HCT116 (cell line): ENCODE measurements around the gene VWA7.

Source experiments
- SIN3A ChIP-seq: IDR thresholded peaks from 2 replicates; pipeline ENCODE4 v1.6.1; 2012; ENCODE audit warnings: low read depth
- TF ChIP-seq, protein P1 (sequence below), 3 experiments: fragments of 200-600 bp in 1 of 3; sonication (generic) in 1 of 3; IDR thresholded peaks in 2 of 3; conservative IDR thresholded peaks in 1 of 3; 2 replicates each; pipeline ENCODE4 v1.5.1; 2012 to 2017; ENCODE audit warnings: low read depth in 2 of 3, low read length in 2 of 3, antibody characterized with exemption in 1 of 3, borderline replicate concordance in 1 of 3, control low read depth in 1 of 3, mild to moderate bottlenecking in 1 of 3, mixed read lengths in 1 of 3, mixed run types in 1 of 3, moderate library complexity in 1 of 3; ENCODE audit not compliant: insufficient read depth in 1 of 3

DNA sequence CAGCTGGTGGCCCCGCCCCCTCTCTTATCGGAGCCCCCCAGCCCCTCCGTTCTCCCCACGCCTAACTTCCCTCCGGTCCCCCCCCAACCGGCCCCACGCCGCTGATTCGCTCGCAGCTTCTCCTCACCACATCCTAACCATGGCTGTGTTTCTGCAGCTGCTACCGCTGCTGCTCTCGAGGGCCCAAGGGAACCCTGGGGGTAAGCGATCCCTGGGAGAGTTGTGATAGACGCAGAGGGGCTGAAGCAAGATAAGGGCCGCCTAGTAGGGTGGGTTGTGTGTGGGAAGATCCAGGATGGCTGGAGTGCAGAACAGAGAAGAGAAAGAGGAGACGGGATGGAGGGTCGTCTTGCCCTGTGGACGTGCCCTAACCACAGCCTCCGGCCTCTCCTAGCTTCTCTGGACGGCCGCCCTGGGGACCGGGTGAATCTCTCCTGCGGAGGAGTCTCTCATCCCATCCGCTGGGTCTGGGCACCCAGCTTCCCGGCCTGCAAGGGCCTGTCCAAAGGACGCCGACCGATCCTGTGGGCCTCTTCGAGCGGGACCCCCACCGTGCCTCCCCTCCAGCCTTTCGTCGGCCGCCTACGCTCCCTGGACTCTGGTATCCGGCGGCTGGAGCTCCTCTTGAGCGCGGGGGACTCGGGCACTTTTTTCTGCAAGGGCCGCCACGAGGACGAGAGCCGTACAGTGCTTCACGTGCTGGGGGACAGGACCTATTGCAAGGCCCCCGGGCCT, 53.7 kb downstream of the VWA7 start, which contains the start of gene MPIG6B:
- TF ChIP-seq SIN3A: no peak
- TF ChIP-seq, protein P1, sequence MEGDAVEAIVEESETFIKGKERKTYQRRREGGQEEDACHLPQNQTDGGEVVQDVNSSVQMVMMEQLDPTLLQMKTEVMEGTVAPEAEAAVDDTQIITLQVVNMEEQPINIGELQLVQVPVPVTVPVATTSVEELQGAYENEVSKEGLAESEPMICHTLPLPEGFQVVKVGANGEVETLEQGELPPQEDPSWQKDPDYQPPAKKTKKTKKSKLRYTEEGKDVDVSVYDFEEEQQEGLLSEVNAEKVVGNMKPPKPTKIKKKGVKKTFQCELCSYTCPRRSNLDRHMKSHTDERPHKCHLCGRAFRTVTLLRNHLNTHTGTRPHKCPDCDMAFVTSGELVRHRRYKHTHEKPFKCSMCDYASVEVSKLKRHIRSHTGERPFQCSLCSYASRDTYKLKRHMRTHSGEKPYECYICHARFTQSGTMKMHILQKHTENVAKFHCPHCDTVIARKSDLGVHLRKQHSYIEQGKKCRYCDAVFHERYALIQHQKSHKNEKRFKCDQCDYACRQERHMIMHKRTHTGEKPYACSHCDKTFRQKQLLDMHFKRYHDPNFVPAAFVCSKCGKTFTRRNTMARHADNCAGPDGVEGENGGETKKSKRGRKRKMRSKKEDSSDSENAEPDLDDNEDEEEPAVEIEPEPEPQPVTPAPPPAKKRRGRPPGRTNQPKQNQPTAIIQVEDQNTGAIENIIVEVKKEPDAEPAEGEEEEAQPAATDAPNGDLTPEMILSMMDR (IDR thresholded peaks at IDR 0.05 in 2 of 3, conservative IDR thresholded peaks at IDR 0.05 in 1 of 3; ENCODE audit: borderline replicate concordance in 1 of 3, insufficient read depth in 1 of 3, low read depth in 2 of 3, low read length in 2 of 3): no peak
